HG02840 (cell line): ENCODE measurements around the gene ASB15.
"Not testable (repeated sequence)": the region's sequence is repeated elsewhere in the genome, so short reads cannot be mapped to it uniquely, and the experiment has no call there.

Experiments used
- ATAC-seq: cut with Tn5 transposase; IDR thresholded peaks from one replicate; pipeline ENCODE4 v1.9.1; 2021; ENCODE audit warnings: mild to moderate bottlenecking, moderate library complexity, moderate number of reproducible peaks; ENCODE audit not compliant: unreplicated experiment, low FRiP score

Gene ASB15

GRCh38 chr7:123634011-123634573, 32.5 kb downstream of the ASB15 start:
- ATAC-seq = not testable (repeated sequence)

DNA sequence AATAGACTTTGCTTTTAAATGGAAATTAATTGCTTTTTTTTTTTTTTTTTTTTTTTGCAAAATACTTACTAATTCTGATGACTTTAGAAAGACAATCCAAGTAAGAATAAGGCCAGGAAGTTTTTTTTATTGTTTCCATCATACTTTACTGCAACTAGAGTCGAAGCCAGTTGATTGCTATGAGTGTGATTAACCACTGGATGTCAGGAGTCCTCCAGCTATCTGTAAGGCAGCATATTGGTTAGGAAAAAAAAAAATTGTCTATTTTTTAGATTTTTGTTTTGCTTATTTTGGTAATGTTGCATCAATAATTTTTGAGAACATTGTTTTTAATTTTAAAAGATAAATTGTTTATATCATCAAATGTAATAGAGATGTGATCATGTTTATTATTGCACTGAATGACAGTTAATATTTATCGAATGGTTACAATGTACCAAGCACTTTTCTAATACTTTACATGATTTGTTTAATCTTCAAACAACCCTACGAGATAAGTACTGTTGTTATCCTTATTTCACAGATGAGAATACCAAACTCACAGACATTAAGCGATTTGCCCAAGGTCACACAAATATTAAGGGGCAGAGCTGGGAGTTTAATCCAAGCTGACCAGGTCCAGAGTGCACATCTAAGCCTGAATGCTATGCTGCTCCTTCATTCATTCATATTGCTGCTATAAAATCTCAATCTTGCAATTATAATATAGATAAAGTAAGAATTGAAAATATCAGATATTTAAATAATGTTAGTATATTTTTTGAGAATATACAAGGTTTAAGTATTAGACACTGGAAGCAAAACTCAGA, 34.1 kb downstream of the ASB15 start:
- no peak for ATAC-seq

- ATAC-seq = no peak
Measured at GRCh38 chr7:123637203-123637602, 35.6 kb downstream of the ASB15 start.

GRCh38 chr7:123637878-123638277, 36.3 kb downstream of the ASB15 start:
- ATAC-seq = no peak

DNA sequence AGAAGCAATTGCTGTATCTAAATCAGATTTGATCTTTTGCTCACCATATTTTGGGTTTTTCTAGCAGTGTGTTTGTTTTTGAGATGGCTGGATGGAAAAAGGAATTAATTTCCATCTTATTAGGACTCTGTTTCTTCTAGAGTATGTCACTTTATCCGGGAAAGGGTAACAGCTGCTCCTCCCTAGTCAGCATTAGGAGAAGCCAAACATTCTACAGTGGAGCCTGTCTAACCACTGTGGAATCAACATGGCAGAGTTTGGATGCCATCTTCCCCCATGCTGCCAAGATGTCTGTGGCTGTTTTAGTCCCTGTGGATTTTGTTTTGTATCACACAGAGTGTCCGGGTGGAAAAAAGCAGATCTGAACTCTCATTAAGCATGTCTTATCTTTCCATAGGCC, 38.0 kb downstream of the ASB15 start:
- ATAC-seq = no peak

DNA sequence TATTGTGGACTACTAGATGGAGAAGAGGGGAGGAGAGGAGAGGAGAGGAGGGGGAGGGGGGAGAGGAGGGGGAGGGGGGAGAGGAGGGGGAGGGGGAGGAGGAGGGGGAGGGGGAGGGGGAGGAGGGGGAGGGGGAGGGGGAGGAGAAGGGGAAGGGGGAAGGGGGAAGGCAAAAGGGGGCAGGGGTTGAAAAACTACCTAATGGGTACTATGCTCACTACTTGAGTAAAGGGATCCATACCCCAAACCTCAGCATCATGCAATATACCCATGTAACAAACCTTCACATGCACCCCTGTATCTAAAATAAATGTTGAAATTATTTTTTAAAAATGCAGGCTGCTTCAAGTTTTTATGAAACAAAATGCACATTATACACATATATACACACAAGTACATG, 39.0 kb downstream of the ASB15 start:
- no peak for ATAC-seq

GRCh38 chr7:123641901-123642300, 40.3 kb downstream of the ASB15 start:
- no peak for ATAC-seq

- no peak for ATAC-seq
Measured at GRCh38 chr7:123643495-123644441, 42.1 kb downstream of the ASB15 start.

GRCh38 chr7:123645516-123645915, 43.9 kb downstream of the ASB15 start:
- no peak for ATAC-seq

GRCh38 chr7:123647106-123647730, 45.6 kb downstream of the ASB15 start:
- no peak for ATAC-seq

- ATAC-seq = no peak
Measured at GRCh38 chr7:123649964-123650363, 48.3 kb downstream of the ASB15 start.

DNA sequence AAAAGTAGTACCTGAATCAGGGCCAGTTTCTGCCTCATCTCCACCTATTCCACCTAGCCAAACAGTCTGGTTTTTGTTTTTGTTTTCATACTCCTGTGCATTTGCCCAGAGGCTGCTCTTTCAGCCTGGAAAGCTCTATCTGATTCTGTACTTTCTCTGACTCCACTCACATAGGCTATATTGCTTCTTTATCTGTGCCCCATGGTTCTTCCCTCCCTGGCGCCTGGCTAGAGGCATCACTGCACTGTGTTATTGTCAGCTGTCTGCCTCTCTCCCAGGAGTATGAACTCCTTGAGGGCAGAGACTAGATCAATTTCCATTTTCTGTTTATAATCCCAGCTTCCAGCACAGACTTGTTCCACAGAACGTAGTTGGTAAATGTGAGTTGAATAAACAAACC, 49.0 kb downstream of the ASB15 start:
- ATAC-seq = no peak

GRCh38 chr7:123652406-123652805, 50.8 kb downstream of the ASB15 start:
- ATAC-seq = no peak

DNA sequence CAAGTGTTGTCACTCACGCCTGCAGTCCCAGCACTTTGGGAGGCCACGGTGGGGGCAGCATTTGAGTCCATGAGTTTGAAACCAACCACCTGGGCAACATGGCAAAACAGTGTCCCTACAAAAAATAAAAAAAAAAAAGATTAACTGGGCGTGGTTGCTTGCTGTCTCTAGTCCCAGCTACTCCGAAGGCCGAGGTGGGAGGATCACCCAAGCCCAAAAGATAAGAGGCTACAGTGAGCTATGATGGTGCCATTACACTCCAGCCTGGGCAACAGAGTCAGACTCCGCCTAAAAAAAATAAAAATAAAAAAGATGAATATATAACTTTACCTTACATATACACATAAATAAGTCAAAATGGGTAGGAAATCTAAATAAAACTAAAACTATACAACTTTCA, 51.5 kb downstream of the ASB15 start:
- no peak for ATAC-seq

GRCh38 chr7:123655614-123656013, 54.0 kb downstream of the ASB15 start, which contains the start of gene LMOD2:
TSS of gene LMOD2 (plus strand) at chr7:123655866. CDS start at chr7:123655964, 98 bp downstream.
- no peak for ATAC-seq

DNA sequence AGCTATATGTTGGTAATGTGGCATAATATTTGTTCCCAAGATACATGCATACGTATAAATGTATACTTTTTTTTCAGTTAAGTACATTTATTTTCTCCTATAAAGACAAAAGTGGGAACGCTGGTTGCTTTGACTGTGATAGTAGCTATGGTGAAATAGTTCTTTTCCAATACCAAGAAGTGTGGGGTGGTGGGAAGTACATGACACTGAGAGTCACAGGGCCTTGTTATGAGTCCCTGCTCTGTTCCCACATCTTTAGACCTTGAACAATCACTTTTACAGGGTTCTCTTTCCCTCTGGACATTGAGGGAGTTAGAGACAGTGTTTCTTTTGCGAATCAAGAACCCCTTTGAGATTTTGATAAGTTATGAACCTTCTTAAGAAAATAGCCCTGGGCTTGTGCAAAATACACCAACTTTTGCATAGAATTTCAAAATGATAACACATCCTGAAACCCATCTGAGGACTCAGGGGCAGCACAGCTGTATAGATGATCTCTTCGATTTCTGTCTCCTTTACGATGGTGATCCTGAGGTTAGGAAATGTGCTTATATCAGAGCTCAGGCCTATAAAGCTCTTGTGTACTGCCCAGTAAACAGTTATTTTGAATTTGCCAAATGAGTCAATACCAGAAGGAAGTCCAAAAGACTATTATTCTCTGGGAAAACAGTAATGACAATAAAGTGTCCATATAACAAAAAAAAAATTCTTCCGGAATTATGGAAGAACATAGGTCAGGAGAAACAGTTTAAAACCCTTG, 55.1 kb downstream of the ASB15 start:
- no peak for ATAC-seq

- ATAC-seq = no peak
Measured at GRCh38 chr7:123657304-123657685, 55.7 kb downstream of the ASB15 start.

GRCh38 chr7:123658023-123658422, 56.4 kb downstream of the ASB15 start:
- no peak for ATAC-seq

DNA sequence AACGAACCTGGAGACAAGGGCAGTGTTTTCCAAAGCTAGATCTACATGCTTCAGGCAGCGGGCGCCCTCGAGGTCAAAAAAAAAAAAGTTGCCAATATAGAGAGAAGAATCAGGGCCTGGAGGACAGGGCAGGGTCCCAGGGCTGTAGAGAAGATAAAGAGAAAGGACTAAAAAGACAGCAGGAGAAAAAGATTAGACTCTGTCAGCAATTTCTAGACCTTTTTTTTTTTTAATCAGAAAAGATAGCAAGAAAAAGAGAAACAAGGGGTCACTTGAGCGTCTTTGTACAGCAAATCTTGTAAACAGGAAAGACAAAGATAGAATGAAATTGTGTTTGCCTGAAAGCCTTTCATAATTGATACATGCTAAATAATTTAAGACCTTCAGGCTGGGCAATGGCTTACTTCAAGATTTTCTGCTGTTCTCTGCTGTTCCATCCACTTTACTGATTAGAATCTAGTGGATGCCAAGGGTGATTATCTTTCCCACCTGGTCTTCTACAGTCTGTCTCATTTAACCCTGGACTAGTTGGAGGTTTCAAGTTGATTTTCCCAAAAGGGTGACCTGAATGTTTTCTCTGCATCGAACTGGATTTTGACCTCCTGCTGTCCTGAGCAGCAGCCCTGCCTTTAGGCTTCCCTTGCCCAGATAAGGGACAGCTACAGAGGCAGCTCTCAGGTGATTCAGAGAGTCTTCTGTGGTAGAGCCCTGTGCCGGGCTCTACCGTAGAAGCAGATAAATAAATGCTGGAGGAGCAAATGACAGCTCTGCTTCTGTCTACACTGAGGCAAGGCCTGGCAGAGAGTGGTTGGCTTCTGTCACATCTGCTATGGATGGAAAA, 59.1 kb downstream of the ASB15 start:
- no peak for ATAC-seq
